Activated CD8-positive, alpha-beta T cell treated with anti-CD3 and anti-CD28 coated beads for 36 hours (primary cell): ENCODE measurements around the gene VTI1A. TPM values are rescaled to one million over a fixed set of nuclear protein-coding genes. Genes with fewer than 3 reads are reported as not detected.
"Not testable (repeated sequence)": the region's sequence is repeated elsewhere in the genome, so short reads cannot be mapped to it uniquely, and the experiment has no call there.

ENCODE experiments used
- ATAC-seq: fragments of 200-7000 bp; cut with Tn5 transposase; one replicate; pipeline ENCODE4 v1.10.0; 2021; ENCODE audit warnings: mild to moderate bottlenecking, moderate library complexity
- CTCF ChIA-PET: fragments of 350-600 bp; sonication (Branson Sonifier 250); formaldehyde crosslinking; loops from one replicate; lab custom pipeline; 2021; ENCODE audit warnings: antibody characterized with exemption; lab: Charles Lee
- POLR2A ChIA-PET: fragments of 350-600 bp; sonication (Branson Sonifier 250); formaldehyde crosslinking; loops from one replicate; lab custom pipeline; 2021; ENCODE audit warnings: antibody characterized with exemption; lab: Charles Lee
- DNase-seq: peaks from one replicate; pipeline ENCODE4 v3.0.0-alpha.2; 2020
- H3K27ac Mint-ChIP-seq: one replicate; pipeline ENCODE4 v1.8.0; 2021; ENCODE audit warnings: mild to moderate bottlenecking, mixed read lengths
- H3K27me3 Mint-ChIP-seq: one replicate; pipeline ENCODE4 v1.8.0; 2021; ENCODE audit warnings: mixed read lengths
- H3K36me3 Mint-ChIP-seq: one replicate; pipeline ENCODE4 v1.8.0; 2021; ENCODE audit warnings: low read depth, mixed read lengths
- H3K4me1 Mint-ChIP-seq: one replicate; pipeline ENCODE4 v1.8.0; 2021; ENCODE audit warnings: low read depth, mixed read lengths
- H3K4me3 Mint-ChIP-seq: one replicate; pipeline ENCODE4 v1.8.0; 2021; ENCODE audit warnings: mild to moderate bottlenecking, moderate library complexity, mixed read lengths
- H3K9me3 Mint-ChIP-seq: one replicate; pipeline ENCODE4 v1.8.0; 2021; ENCODE audit warnings: mixed read lengths
- intact Hi-C: fragments of 100-400 bp; cut with micrococcal nuclease; formaldehyde crosslinking; loops from one replicate; pipeline ENCODE4 v1.10.0; 2022
- microRNA-seq: library from miRNA; unstranded; fragments of <30 nt; microRNA quantifications from one replicate; pipeline ENCODE4 v1.2.0, GENCODE V29; 2022; ENCODE audit warnings: borderline microRNAs expressed, borderline replicate concordance
- total RNA-seq, 2 experiments: library from RNA; stranded (reverse); gene quantifications; one replicate each; pipeline ENCODE4 v1.2.3, GENCODE V29; 2021
- TF ChIP-seq, protein P1 (sequence below): fragments of 200-600 bp; IDR thresholded peaks from one replicate; pipeline ENCODE4 v1.8.0; 2022; ENCODE audit warnings: antibody characterized with exemption, mild to moderate bottlenecking

Gene VTI1A
- total RNA-seq, 2 experiments from 2014 or later = 29.4 to 30.0 TPM

DNA sequence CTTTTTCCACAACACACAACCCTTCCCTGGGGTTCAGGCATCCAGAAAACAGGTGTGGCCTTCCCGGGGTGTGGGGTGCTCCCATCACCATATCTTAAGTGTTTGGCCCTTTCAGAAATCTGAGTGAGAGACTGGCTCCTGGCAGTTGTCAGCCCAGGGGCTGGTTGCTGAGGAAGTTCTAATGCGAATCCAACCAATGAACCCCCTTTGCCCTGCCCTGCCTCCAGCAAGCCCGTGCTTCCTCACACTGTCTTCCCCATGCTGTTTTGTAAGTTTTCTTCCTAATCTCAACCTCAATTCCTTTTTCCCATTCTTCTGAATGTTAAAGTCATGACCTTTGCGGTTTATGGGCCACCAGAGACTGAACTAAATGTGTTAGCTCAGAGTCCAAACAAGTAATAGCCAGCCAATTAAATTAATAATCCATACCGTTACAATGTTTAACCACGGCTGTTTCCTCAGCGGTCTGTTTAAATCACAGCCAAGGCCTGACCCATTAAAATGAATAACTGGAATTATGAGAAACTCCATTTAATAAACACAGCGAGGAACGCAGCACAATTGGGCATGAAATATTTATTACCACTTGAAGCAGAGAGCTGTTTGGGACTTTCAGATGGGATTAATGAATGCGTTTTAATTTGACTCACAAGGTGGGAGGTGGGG lies 412.1 kb downstream of the VTI1A start:
- ATAC-seq = no peak
- Mint-ChIP-seq H3K9me3 (peaks cover 4% of the 10 kb centered on the region), H3K4me3 (no peak overlapping the region), H3K27ac (no peak overlapping the region), H3K27me3 (no peaks in the 10 kb centered on the region), H3K4me1 (no peaks in the 10 kb centered on the region), H3K36me3 (no peaks in the 10 kb centered on the region)
- intact Hi-C loops = no loop called here
- TF ChIP-seq, protein P1, sequence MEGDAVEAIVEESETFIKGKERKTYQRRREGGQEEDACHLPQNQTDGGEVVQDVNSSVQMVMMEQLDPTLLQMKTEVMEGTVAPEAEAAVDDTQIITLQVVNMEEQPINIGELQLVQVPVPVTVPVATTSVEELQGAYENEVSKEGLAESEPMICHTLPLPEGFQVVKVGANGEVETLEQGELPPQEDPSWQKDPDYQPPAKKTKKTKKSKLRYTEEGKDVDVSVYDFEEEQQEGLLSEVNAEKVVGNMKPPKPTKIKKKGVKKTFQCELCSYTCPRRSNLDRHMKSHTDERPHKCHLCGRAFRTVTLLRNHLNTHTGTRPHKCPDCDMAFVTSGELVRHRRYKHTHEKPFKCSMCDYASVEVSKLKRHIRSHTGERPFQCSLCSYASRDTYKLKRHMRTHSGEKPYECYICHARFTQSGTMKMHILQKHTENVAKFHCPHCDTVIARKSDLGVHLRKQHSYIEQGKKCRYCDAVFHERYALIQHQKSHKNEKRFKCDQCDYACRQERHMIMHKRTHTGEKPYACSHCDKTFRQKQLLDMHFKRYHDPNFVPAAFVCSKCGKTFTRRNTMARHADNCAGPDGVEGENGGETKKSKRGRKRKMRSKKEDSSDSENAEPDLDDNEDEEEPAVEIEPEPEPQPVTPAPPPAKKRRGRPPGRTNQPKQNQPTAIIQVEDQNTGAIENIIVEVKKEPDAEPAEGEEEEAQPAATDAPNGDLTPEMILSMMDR = no peak
- CTCF ChIA-PET = no interaction called here
- no peak for DNase-seq
- POLR2A ChIA-PET = no interaction called here

DNA sequence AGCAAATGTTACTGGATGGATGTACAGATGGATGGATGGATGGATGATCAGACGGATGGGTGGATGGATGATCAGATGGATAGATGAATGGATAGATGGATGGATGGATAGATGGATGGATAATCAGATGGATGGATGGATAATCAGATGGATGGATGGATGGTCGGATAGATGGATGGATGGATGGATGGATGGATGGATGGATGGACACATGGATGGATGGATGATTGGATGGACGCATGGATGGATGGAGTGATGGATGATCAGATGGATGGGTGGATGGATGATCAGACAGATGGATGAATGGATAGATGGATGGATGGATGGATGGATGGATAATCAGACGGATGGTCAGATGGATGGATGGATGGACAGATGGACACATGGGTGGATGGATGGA lies 412.8 kb downstream of the VTI1A start:
- ChIA-PET POLR2A (no interaction called here), CTCF (no interaction called here)
- no peak for DNase-seq
- H3K9me3 Mint-ChIP-seq = peaks cover 5% of the 10 kb centered on the region
- TF ChIP-seq, protein P1 = no peak
- no peaks in the 10 kb centered on the region for H3K4me1 Mint-ChIP-seq
- H3K27me3 Mint-ChIP-seq = no peaks in the 10 kb centered on the region
- no peak for ATAC-seq
- H3K27ac Mint-ChIP-seq = no peak overlapping the region
- no peaks in the 10 kb centered on the region for H3K36me3 Mint-ChIP-seq
- H3K4me3 Mint-ChIP-seq = no peak overlapping the region
- intact Hi-C loops = no loop called here

DNA sequence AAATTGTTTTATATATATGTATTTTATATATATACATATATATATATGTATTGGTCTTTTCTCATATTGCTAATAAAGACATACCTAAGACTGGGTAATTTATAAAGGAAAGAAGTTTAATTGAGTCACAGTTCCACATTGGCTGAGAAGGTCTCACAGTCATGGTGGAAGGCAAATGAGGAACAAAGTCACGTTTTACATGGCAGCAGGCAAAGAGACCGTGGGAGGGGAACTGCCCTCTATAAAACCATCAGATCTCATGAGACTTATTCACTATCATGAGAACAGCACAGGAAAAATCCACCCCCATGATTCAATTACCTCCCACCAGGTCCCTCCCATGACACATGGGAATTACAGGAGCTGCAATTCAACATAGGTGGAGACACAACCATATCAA lies 416.4 kb downstream of the VTI1A start:
- H3K36me3 Mint-ChIP-seq, ATAC-seq, CTCF ChIA-PET, H3K27me3 Mint-ChIP-seq, intact Hi-C loops, H3K4me3 Mint-ChIP-seq, H3K27ac Mint-ChIP-seq, POLR2A ChIA-PET, DNase-seq, H3K4me1 Mint-ChIP-seq, H3K9me3 Mint-ChIP-seq: not testable (repeated sequence)

Small RNA genes within 50 kb of the gene (microRNA-seq; reads per million reads assigned to microRNA genes)
- gene MIR4295 = not detected

Other genes with a start within 250 kb of the VTI1A start
- not detected for gene TECTB, start 163.8 kb upstream of the VTI1A start, total RNA-seq
- 10 to 100 TPM; 33.7 to 34.1 TPM for gene ACSL5, start 73.1 kb upstream of the VTI1A start, total RNA-seq
- gene ZDHHC6, start 301 bp upstream of the VTI1A start, total RNA-seq = 10 to 100 TPM; 36.6 to 37.6 TPM